ENCODE measurements around the gene KIAA1210.

Gene KIAA1210

GRCh38 chrX:119090627-119091026, 37.0 kb downstream of the KIAA1210 start:
- no peak for DNase-seq

GRCh38 chrX:119089619-119090018, 38.0 kb downstream of the KIAA1210 start:
- DNase-seq = no peak

GRCh38 chrX:119087121-119087520, 40.5 kb downstream of the KIAA1210 start:
- no peak for DNase-seq

GRCh38 chrX:119084766-119085165, 42.8 kb downstream of the KIAA1210 start:
- DNase-seq = no peak

GRCh38 chrX:119082278-119082677, 45.3 kb downstream of the KIAA1210 start:
- no peak for DNase-seq

- no peak for DNase-seq
Measured at GRCh38 chrX:119075270-119076025, 52.2 kb downstream of the KIAA1210 start.

- DNase-seq = no peak
Measured at GRCh38 chrX:119073911-119074310, 53.7 kb downstream of the KIAA1210 start.

GRCh38 chrX:119073200-119073905, 54.3 kb downstream of the KIAA1210 start:
- no peak for DNase-seq

GRCh38 chrX:119072744-119073143, 54.9 kb downstream of the KIAA1210 start, which contains the start of gene CT47C1:
TSS of gene CT47C1 (plus strand) at chrX:119072993. CDS start at chrX:119073226, 233 bp downstream.
- no peak for DNase-seq

- no peak for DNase-seq
Measured at GRCh38 chrX:119071381-119071780, 56.2 kb downstream of the KIAA1210 start.

- DNase-seq = no peak
Measured at GRCh38 chrX:119069762-119070161, 57.9 kb downstream of the KIAA1210 start.

GRCh38 chrX:119069128-119069527, 58.5 kb downstream of the KIAA1210 start:
- DNase-seq = no peak

- DNase-seq = peak; percentile 20 to 44
Measured at GRCh38 chrX:119067023-119067739, 60.4 kb downstream of the KIAA1210 start.

- no peak for DNase-seq
Measured at GRCh38 chrX:119063428-119063827, 64.2 kb downstream of the KIAA1210 start.

- DNase-seq = no peak
Measured at GRCh38 chrX:119062750-119063374, 64.8 kb downstream of the KIAA1210 start.

GRCh38 chrX:119055687-119056086, 71.9 kb downstream of the KIAA1210 start:
- DNase-seq = peak in 1 of 2 experiments; percentile 0

- no peak for DNase-seq
Measured at GRCh38 chrX:119045884-119046283, 81.7 kb downstream of the KIAA1210 start.

GRCh38 chrX:119042996-119043395, 84.6 kb downstream of the KIAA1210 start:
- no peak for DNase-seq

- DNase-seq = no peak
Measured at GRCh38 chrX:119042040-119042439, 85.6 kb downstream of the KIAA1210 start.

- DNase-seq = no peak
Measured at GRCh38 chrX:119041175-119041574, 86.4 kb downstream of the KIAA1210 start.

GRCh38 chrX:119040432-119040831, 87.2 kb downstream of the KIAA1210 start:
- no peak for DNase-seq

GRCh38 chrX:119036107-119037029, 91.2 kb downstream of the KIAA1210 start:
- no peak for DNase-seq
